Measurements from ENCODE around the gene HOXB8.

HOXB8 gene

DNA sequence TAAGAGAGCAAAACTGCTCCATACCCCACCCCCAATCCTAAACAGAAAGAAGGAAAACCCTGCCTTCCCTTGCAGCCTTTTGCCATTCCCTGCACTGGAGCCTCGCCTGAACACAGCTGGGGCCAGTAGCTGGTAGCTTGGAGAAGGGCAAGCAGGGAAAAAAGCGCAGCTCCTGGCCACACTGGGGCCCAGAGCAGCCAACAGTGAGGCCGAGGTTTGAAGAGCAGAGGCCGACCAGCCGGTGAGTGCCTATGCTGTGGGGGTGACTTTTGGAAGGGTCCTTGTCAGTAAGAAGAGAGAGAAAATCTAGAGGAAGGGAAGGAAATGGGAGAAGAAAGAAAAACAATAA, 14.3 kb upstream of the HOXB8 start:
- no peaks in the 10 kb centered on the region for H3K9me3 ChIP-seq (ENCODE audit: control insufficient read depth, low read length)
- no peak overlapping the region for H3K27ac ChIP-seq (ENCODE audit: insufficient read depth, low read length, poor library complexity, severe bottlenecking)
- no peaks in the 10 kb centered on the region for H3K36me3 ChIP-seq (ENCODE audit: control insufficient read depth, insufficient read depth, low read length)
- no peak for DNase-seq
- peaks cover 25% of the 10 kb centered on the region for H3K4me1 ChIP-seq (ENCODE audit: control insufficient read depth, insufficient read depth, low read length, poor library complexity, severe bottlenecking)
- no peak overlapping the region for H3K4me3 ChIP-seq (ENCODE audit: insufficient read depth, low read depth, low read length, poor library complexity, severe bottlenecking)
- H3K27me3 ChIP-seq (replicated peaks; ENCODE audit: control insufficient read depth, insufficient read depth, low read length, poor library complexity, severe bottlenecking), result peaks cover 84% of the 10 kb centered on the region

- no peaks in the 10 kb centered on the region for H3K9me3 ChIP-seq (ENCODE audit: control insufficient read depth, low read length)
- no peak for DNase-seq
- H3K4me3 ChIP-seq (ENCODE audit: insufficient read depth, low read depth, low read length, poor library complexity, severe bottlenecking), result no peak overlapping the region
- no peaks in the 10 kb centered on the region for H3K36me3 ChIP-seq (ENCODE audit: control insufficient read depth, insufficient read depth, low read length)
- H3K27ac ChIP-seq (ENCODE audit: insufficient read depth, low read length, poor library complexity, severe bottlenecking), result no peak overlapping the region
- H3K27me3 ChIP-seq (replicated peaks; ENCODE audit: control insufficient read depth, insufficient read depth, low read length, poor library complexity, severe bottlenecking), result peaks cover 84% of the 10 kb centered on the region
- H3K4me1 ChIP-seq (ENCODE audit: control insufficient read depth, insufficient read depth, low read length, poor library complexity, severe bottlenecking), result peaks cover 25% of the 10 kb centered on the region
These were observed 13.7 kb upstream of the HOXB8 start for GRCh38 chr17:48628649-48629410.

DNA sequence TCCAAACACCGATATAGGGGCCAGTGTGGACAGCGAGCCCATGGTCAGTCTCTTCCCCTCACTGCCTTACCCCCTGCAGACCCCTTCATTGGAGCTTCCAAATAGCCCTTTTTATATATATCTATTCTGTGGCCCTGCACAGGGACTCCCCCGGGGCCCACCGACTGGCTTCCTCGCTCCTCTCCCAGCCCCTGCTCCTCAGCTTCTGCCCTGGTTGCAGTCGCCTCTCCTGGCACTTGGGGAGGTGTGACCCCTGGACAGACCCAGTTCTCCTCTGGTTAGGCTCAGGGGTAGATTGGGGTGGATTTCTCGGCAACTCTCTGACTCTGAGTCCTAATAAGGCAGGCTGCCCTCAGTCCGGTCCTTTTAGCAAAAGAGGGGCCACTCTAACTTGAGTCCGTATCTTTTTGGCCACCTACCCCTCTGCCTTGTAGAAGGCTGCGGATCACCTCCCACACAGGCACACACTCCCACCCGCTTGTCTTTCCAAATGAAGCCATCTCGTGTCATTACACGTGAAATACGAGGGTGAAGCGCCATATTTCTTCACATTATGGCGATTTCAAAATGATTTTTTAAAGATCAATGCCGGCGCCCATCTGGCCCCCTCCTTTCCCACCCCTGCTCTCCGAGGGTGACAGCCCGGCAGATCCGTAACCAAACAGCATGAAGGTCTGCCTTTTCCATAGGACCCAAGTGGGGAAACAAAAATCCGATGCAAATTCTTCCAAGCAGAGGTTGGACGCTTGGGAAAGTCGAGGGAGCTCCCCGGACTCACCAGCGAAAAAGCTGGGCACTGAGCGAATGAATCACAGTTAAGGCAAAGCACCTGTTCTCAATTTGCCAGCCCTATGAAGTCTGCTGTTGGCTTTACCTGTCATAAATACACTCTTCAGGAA, 12.8 kb upstream of the HOXB8 start:
- no peak overlapping the region for H3K4me3 ChIP-seq (ENCODE audit: insufficient read depth, low read depth, low read length, poor library complexity, severe bottlenecking)
- peaks cover 25% of the 10 kb centered on the region for H3K4me1 ChIP-seq (ENCODE audit: control insufficient read depth, insufficient read depth, low read length, poor library complexity, severe bottlenecking)
- H3K27ac ChIP-seq (ENCODE audit: insufficient read depth, low read length, poor library complexity, severe bottlenecking), result no peak overlapping the region
- no peak for DNase-seq
- H3K36me3 ChIP-seq (ENCODE audit: control insufficient read depth, insufficient read depth, low read length), result no peaks in the 10 kb centered on the region
- peaks cover 85% of the 10 kb centered on the region for H3K27me3 ChIP-seq (replicated peaks; ENCODE audit: control insufficient read depth, insufficient read depth, low read length, poor library complexity, severe bottlenecking)
- no peaks in the 10 kb centered on the region for H3K9me3 ChIP-seq (ENCODE audit: control insufficient read depth, low read length)

GRCh38 chr17:48627118-48627597, 12.1 kb upstream of the HOXB8 start:
- Histone ChIP-seq H3K27ac (ENCODE audit: insufficient read depth, low read length, poor library complexity, severe bottlenecking) (no peak overlapping the region), H3K36me3 (ENCODE audit: control insufficient read depth, insufficient read depth, low read length) (no peaks in the 10 kb centered on the region), H3K4me1 (ENCODE audit: control insufficient read depth, insufficient read depth, low read length, poor library complexity, severe bottlenecking) (peaks cover 25% of the 10 kb centered on the region), H3K4me3 (ENCODE audit: insufficient read depth, low read depth, low read length, poor library complexity, severe bottlenecking) (no peak overlapping the region), H3K27me3 (replicated peaks; ENCODE audit: control insufficient read depth, insufficient read depth, low read length, poor library complexity, severe bottlenecking) (peaks cover 82% of the 10 kb centered on the region), H3K9me3 (ENCODE audit: control insufficient read depth, low read length) (no peaks in the 10 kb centered on the region)
- no peak for DNase-seq

- peak in 1 of 3 donors; percentile 32 for DNase-seq
- H3K27ac ChIP-seq (ENCODE audit: insufficient read depth, low read length, poor library complexity, severe bottlenecking), result no peak within 1 kb of the TSS
- peaks cover 79% of the 10 kb centered on the region for H3K27me3 ChIP-seq (replicated peaks; ENCODE audit: control insufficient read depth, insufficient read depth, low read length, poor library complexity, severe bottlenecking)
- no peaks in the 10 kb centered on the region for H3K9me3 ChIP-seq (ENCODE audit: control insufficient read depth, low read length)
- peak within 1 kb of the TSS; percentile 59 for H3K4me3 ChIP-seq (ENCODE audit: insufficient read depth, low read depth, low read length, poor library complexity, severe bottlenecking)
- H3K4me1 ChIP-seq (ENCODE audit: control insufficient read depth, insufficient read depth, low read length, poor library complexity, severe bottlenecking), result peaks cover 25% of the 10 kb centered on the region
- H3K36me3 ChIP-seq (ENCODE audit: control insufficient read depth, insufficient read depth, low read length), result no peaks in the 10 kb centered on the region
These were observed 11.4 kb upstream of the HOXB8 start, which contains the start of gene HOXB9 for GRCh38 chr17:48626245-48627117. Gene HOXB9 (minus strand): TSS chr17:48626358. CDS start chr17:48626269, 89 bp downstream.

GRCh38 chr17:48625495-48626244, 10.6 kb upstream of the HOXB8 start:
- Histone ChIP-seq H3K4me3 (ENCODE audit: insufficient read depth, low read depth, low read length, poor library complexity, severe bottlenecking) (peak overlapping the region; percentile 59), H3K4me1 (ENCODE audit: control insufficient read depth, insufficient read depth, low read length, poor library complexity, severe bottlenecking) (peaks cover 25% of the 10 kb centered on the region), H3K36me3 (ENCODE audit: control insufficient read depth, insufficient read depth, low read length) (no peaks in the 10 kb centered on the region), H3K27ac (ENCODE audit: insufficient read depth, low read length, poor library complexity, severe bottlenecking) (no peak overlapping the region), H3K27me3 (replicated peaks; ENCODE audit: control insufficient read depth, insufficient read depth, low read length, poor library complexity, severe bottlenecking) (peaks cover 72% of the 10 kb centered on the region), H3K9me3 (ENCODE audit: control insufficient read depth, low read length) (no peaks in the 10 kb centered on the region)
- DNase-seq, result peak in 2 of 3 donors; percentile 20 to 28

DNA sequence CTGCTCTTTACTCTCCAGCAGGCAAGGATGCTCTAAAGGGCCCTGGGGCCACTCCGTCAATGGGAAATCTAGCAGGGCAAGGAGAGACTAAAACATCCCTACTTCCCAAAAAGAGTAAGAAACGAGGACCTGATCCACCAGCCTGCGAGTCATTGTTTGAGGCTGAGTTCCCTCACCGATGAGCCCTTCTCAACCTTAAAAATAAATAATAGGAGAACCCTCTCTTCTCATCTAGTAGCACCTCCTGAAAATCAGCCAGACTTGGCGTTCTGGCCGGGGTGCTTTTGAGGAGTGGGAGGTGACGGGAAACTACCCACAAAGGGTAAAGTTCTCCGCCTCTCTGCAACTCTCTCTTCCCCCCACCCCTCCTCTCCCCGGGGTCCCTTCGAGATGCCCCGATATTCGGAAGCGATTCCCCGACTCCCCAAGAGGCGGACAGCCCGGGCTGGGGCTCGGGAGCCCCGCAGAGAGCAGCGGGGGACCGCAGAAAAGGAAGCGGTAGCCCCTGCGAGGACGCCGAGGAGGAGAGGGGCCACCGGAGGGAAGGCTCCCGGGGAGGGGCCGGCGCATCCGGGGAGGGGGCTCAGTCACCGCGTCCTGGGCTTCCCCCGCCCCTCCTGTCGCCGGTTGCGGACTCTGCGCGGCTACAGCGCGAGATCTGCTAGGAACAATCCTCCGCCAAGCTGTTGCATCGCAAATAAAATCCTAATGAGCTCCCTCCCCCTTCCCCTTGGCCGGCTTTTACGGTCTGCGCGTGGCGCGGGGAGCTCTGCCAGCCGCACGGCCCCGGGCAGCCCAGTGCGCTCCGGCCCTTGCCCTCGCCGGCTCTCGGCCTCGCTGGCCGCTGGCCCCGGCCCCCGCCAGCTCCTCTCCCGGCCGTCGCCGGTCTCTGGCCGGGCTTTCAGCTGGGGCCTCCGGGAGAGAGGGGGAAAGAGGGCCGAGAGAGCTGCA, 9.7 kb upstream of the HOXB8 start:
- DNase-seq, result peak in 2 of 3 donors; percentile 28 to 34
- Histone ChIP-seq H3K4me3 (ENCODE audit: insufficient read depth, low read depth, low read length, poor library complexity, severe bottlenecking) (peak overlapping the region; percentile 59), H3K4me1 (ENCODE audit: control insufficient read depth, insufficient read depth, low read length, poor library complexity, severe bottlenecking) (peaks cover 25% of the 10 kb centered on the region), H3K36me3 (ENCODE audit: control insufficient read depth, insufficient read depth, low read length) (no peaks in the 10 kb centered on the region), H3K27me3 (replicated peaks; ENCODE audit: control insufficient read depth, insufficient read depth, low read length, poor library complexity, severe bottlenecking) (peaks cover 74% of the 10 kb centered on the region), H3K27ac (ENCODE audit: insufficient read depth, low read length, poor library complexity, severe bottlenecking) (no peak overlapping the region), H3K9me3 (ENCODE audit: control insufficient read depth, low read length) (no peaks in the 10 kb centered on the region)

GRCh38 chr17:48624118-48624517, 9.0 kb upstream of the HOXB8 start:
- no peaks in the 10 kb centered on the region for H3K36me3 ChIP-seq (ENCODE audit: control insufficient read depth, insufficient read depth, low read length)
- DNase-seq, result no peak
- H3K27ac ChIP-seq (ENCODE audit: insufficient read depth, low read length, poor library complexity, severe bottlenecking), result no peak overlapping the region
- H3K27me3 ChIP-seq (replicated peaks; ENCODE audit: control insufficient read depth, insufficient read depth, low read length, poor library complexity, severe bottlenecking), result peaks cover 74% of the 10 kb centered on the region
- H3K4me3 ChIP-seq (ENCODE audit: insufficient read depth, low read depth, low read length, poor library complexity, severe bottlenecking), result no peak overlapping the region
- no peaks in the 10 kb centered on the region for H3K9me3 ChIP-seq (ENCODE audit: control insufficient read depth, low read length)
- H3K4me1 ChIP-seq (ENCODE audit: control insufficient read depth, insufficient read depth, low read length, poor library complexity, severe bottlenecking), result peaks cover 25% of the 10 kb centered on the region
